Peyer's patch (tissue), 4 donors: ENCODE measurements around the gene ADGRB3.
"Not testable (repeated sequence)": the region's sequence is repeated elsewhere in the genome, so short reads cannot be mapped to it uniquely, and the experiment has no call there.

Experiments
- POLR2A ChIP-seq, 2 donors: fragments of 450-650 bp; IDR thresholded peaks; one replicate each; pipeline ENCODE4 v1.5.1; 2017; ENCODE audit warnings: antibody characterized with exemption in 2 of 2, mild to moderate bottlenecking in 2 of 2, moderate library complexity in 2 of 2
- TF ChIP-seq, protein P1 (sequence below), 6 experiments: fragments of 450-650 bp in 4 of 6; fragments of 200-600 bp in 2 of 6; sonication (generic) in 1 of 6; IDR thresholded peaks; one replicate each; pipeline ENCODE4 v1.5.1; 2017 to 2019; ENCODE audit warnings: antibody characterized with exemption in 6 of 6, mild to moderate bottlenecking in 3 of 6, moderate library complexity in 1 of 6

DNA sequence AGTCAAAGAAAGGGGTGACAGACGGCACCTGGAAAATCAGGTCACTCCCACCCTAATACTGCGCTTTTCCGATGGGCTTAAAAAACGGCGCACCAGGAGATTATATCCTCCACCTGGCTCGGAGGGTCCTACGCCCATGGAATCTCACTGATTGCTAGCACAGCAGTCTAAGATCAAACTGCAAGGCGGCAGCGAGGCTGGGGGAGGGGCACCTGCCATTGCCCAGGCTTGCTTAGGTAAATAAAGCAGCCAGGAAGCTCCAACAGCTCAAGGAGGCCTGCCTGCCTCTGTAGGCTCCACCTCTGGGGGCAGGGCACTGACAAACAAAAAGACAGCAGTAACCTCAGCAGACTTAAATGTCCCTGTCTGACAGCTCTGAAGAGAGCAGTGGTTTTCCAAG, 277.7 kb downstream of the ADGRB3 start:
- not testable (repeated sequence) for TF ChIP-seq POLR2A (IDR thresholded peaks at IDR 0.05)
- TF ChIP-seq, protein P1, sequence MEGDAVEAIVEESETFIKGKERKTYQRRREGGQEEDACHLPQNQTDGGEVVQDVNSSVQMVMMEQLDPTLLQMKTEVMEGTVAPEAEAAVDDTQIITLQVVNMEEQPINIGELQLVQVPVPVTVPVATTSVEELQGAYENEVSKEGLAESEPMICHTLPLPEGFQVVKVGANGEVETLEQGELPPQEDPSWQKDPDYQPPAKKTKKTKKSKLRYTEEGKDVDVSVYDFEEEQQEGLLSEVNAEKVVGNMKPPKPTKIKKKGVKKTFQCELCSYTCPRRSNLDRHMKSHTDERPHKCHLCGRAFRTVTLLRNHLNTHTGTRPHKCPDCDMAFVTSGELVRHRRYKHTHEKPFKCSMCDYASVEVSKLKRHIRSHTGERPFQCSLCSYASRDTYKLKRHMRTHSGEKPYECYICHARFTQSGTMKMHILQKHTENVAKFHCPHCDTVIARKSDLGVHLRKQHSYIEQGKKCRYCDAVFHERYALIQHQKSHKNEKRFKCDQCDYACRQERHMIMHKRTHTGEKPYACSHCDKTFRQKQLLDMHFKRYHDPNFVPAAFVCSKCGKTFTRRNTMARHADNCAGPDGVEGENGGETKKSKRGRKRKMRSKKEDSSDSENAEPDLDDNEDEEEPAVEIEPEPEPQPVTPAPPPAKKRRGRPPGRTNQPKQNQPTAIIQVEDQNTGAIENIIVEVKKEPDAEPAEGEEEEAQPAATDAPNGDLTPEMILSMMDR (IDR thresholded peaks at IDR 0.05) = not testable (repeated sequence)
